HepG2 (cell line): Measurements from ENCODE around the gene ADAMTS2. TPM values are rescaled to one million over a fixed set of nuclear protein-coding genes. Genes with fewer than 3 reads are reported as not detected.

Experiments used
- CBX2 ChIP-seq, 2 experiments: fragments of 200-600 bp in 1 of 2; sonication (generic); formaldehyde crosslinking in 1 of 2; IDR thresholded peaks; 2 replicates each; pipeline versions ENCODE4 v1.7.0 to v1.8.1; 2018 to 2022; ENCODE audit warnings: low read depth in 2 of 2, low read length in 1 of 2, mild to moderate bottlenecking in 1 of 2, missing genetic modification reagents in 1 of 2
- KAT8 ChIP-seq: IDR thresholded peaks from 2 replicates; pipeline ENCODE4 v1.6.1; 2016; ENCODE audit warnings: missing genetic modification reagents, missing compliant biosample characterization
- NFAT5 ChIP-seq: sonication (generic); formaldehyde crosslinking; IDR thresholded peaks from 2 replicates; pipeline ENCODE4 v1.4.0; 2020; ENCODE audit warnings: missing genetic modification reagents
- SALL1 ChIP-seq: sonication (generic); formaldehyde crosslinking; IDR thresholded peaks from 2 replicates; pipeline ENCODE4 v1.8.0; 2022; ENCODE audit warnings: mild to moderate bottlenecking, missing genetic modification reagents
- ZIK1 ChIP-seq: sonication (generic); formaldehyde crosslinking; IDR thresholded peaks from 2 replicates; pipeline ENCODE4 v1.5.0; 2020; ENCODE audit warnings: mild to moderate bottlenecking, low read depth, missing genetic modification reagents, borderline replicate concordance
- ZNF451 ChIP-seq: sonication (generic); formaldehyde crosslinking; IDR thresholded peaks from 2 replicates; pipeline ENCODE4 v1.5.0; 2020; ENCODE audit warnings: mild to moderate bottlenecking, missing genetic modification reagents
- polyA plus RNA-seq, 8 experiments: library from polyadenylated mRNA; depleted of rRNA in 3 of 8; stranded (reverse) in 7 of 8; unstranded in 1 of 8; fragments of >200 nt; fragmentation: Illumina TruSeq in 4 of 8; extraction: Trizol in 4 of 8; gene quantifications; 2 replicates each; pipeline versions ENCODE4 v1.2.1 to v1.2.3, GENCODE V29; 2011 to 2016; ENCODE audit warnings: low read depth in 4 of 8, missing spikeins in 1 of 8, mixed read lengths in 1 of 8; ENCODE audit not compliant: insufficient read depth in 1 of 8
- total RNA-seq, 5 experiments: library from RNA; depleted of rRNA; stranded (reverse); fragments of >200 nt; fragmentation: Illumina TruSeq; extraction: Trizol; gene quantifications; 2 replicates each; pipeline ENCODE4 v1.2.3, GENCODE V29; 2016; ENCODE audit warnings: low read depth in 1 of 5

ADAMTS2 gene
- total and polyA plus RNA-seq, 2 of the 13 experiments (the other 11 are each of a cell fraction or from before 2014, with no cell fraction given), result 0.24 to 3.5 TPM

- TF ChIP-seq CBX2 (IDR thresholded peaks at IDR 0.05; ENCODE audit: low read depth, low read length) (no peak), CBX2 (CRISPR knock-in tag; IDR thresholded peaks at IDR 0.05; ENCODE audit: low read depth) (no peak), KAT8 (CRISPR knock-in tag) (no peak), NFAT5 (CRISPR knock-in tag) (no peak), ZIK1 (CRISPR knock-in tag) (no peak), SALL1 (no peak), ZNF451 (no peak)
Measured at GRCh38 chr5:179255527-179256327, 89.5 kb downstream of the ADAMTS2 start (continued).
